HepG2 (cell line): ENCODE measurements around the gene CAVIN1. TPM values are rescaled to one million over a fixed set of nuclear protein-coding genes. Genes with fewer than 3 reads are reported as not detected.

Experiments
- ATF3 ChIP-seq: sonication (generic); formaldehyde crosslinking; IDR thresholded peaks from 2 replicates; pipeline ENCODE4 v1.4.0; 2020; ENCODE audit warnings: missing genetic modification reagents
- HHEX ChIP-seq: IDR thresholded peaks from 2 replicates; pipeline ENCODE4 v1.6.1; 2016; ENCODE audit warnings: control low read depth
- HIVEP1 ChIP-seq: sonication (generic); formaldehyde crosslinking; IDR thresholded peaks from 2 replicates; pipeline ENCODE4 v1.4.0; 2020; ENCODE audit warnings: mild to moderate bottlenecking, missing genetic modification reagents
- HNF1B ChIP-seq: sonication (generic); formaldehyde crosslinking; IDR thresholded peaks from 2 replicates; pipeline ENCODE4 v1.5.1; 2020; ENCODE audit warnings: mild to moderate bottlenecking, moderate library complexity, missing genetic modification reagents
- MZF1 ChIP-seq: sonication (generic); formaldehyde crosslinking; IDR thresholded peaks from 2 replicates; pipeline ENCODE4 v1.8.1; 2023; ENCODE audit warnings: mild to moderate bottlenecking, missing genetic modification reagents, borderline replicate concordance
- PATZ1 ChIP-seq: sonication (generic); formaldehyde crosslinking; IDR thresholded peaks from 2 replicates; pipeline ENCODE4 v1.4.0; 2020; ENCODE audit warnings: missing genetic modification reagents
- PHF21A ChIP-seq: sonication (generic); formaldehyde crosslinking; IDR thresholded peaks from 2 replicates; pipeline ENCODE4 v1.5.0; 2020; ENCODE audit warnings: mild to moderate bottlenecking, missing genetic modification reagents
- POLR2AphosphoS2 ChIP-seq: IDR thresholded peaks from 2 replicates; pipeline ENCODE4 v1.6.1; 2011; ENCODE audit warnings: low read depth, low read length, improper control_type of control experiment
- SCMH1 ChIP-seq: sonication (generic); formaldehyde crosslinking; IDR thresholded peaks from 2 replicates; pipeline ENCODE4 v1.9.0; 2021; ENCODE audit warnings: missing genetic modification reagents, mild to moderate bottlenecking, borderline replicate concordance
- SKI ChIP-seq: fragments of 450-650 bp; IDR thresholded peaks from one replicate; pipeline ENCODE4 v1.6.1; 2018; ENCODE audit warnings: mild to moderate bottlenecking; ENCODE audit not compliant: partially characterized antibody
- SMYD3 ChIP-seq: sonication (generic); formaldehyde crosslinking; IDR thresholded peaks from 2 replicates; pipeline ENCODE4 v1.8.1; 2023; ENCODE audit warnings: mild to moderate bottlenecking, missing genetic modification reagents
- U2AF1 ChIP-seq: fragments of 200-400 bp; formaldehyde crosslinking; optimal IDR thresholded peaks from 2 replicates; pipeline ENCODE3; 2017; ENCODE audit warnings: mild to moderate bottlenecking, low read depth, low read length
- ZBTB21 ChIP-seq: sonication (generic); formaldehyde crosslinking; IDR thresholded peaks from 2 replicates; pipeline ENCODE4 v1.4.0; 2020; ENCODE audit warnings: missing genetic modification reagents
- ZNF550 ChIP-seq: sonication (generic); formaldehyde crosslinking; IDR thresholded peaks from 2 replicates; pipeline ENCODE4 v1.4.0; 2020; ENCODE audit warnings: mild to moderate bottlenecking, missing genetic modification reagents, borderline replicate concordance
- ZNF570 ChIP-seq: sonication (generic); formaldehyde crosslinking; IDR thresholded peaks from 2 replicates; pipeline ENCODE4 v1.4.0; 2020; ENCODE audit warnings: mild to moderate bottlenecking, missing genetic modification reagents, borderline replicate concordance
- ZNF589 ChIP-seq: sonication (generic); formaldehyde crosslinking; conservative IDR thresholded peaks from 2 replicates; pipeline ENCODE4 v1.8.0; 2022; ENCODE audit warnings: mild to moderate bottlenecking, moderate library complexity, missing genetic modification reagents
- ZNF644 ChIP-seq: IDR thresholded peaks from 2 replicates; pipeline ENCODE4 v1.6.1; 2016; ENCODE audit warnings: low read depth
- ZSCAN29 ChIP-seq: sonication (generic); formaldehyde crosslinking; conservative IDR thresholded peaks from 2 replicates; pipeline ENCODE4 v1.4.0; 2020; ENCODE audit warnings: mild to moderate bottlenecking, missing genetic modification reagents
- polyA plus RNA-seq, 8 experiments: library from polyadenylated mRNA; depleted of rRNA in 3 of 8; stranded (reverse) in 7 of 8; unstranded in 1 of 8; fragments of >200 nt; fragmentation: Illumina TruSeq in 4 of 8; extraction: Trizol in 4 of 8; gene quantifications; 2 replicates each; pipeline versions ENCODE4 v1.2.1 to v1.2.3, GENCODE V29; 2011 to 2016; ENCODE audit warnings: low read depth in 4 of 8, missing spikeins in 1 of 8, mixed read lengths in 1 of 8; ENCODE audit not compliant: insufficient read depth in 1 of 8
- total RNA-seq, 5 experiments: library from RNA; depleted of rRNA; stranded (reverse); fragments of >200 nt; fragmentation: Illumina TruSeq; extraction: Trizol; gene quantifications; 2 replicates each; pipeline ENCODE4 v1.2.3, GENCODE V29; 2016; ENCODE audit warnings: low read depth in 1 of 5
- TF ChIP-seq, protein P1 (sequence below): sonication (generic); formaldehyde crosslinking; IDR thresholded peaks from 2 replicates; pipeline ENCODE4 v1.8.1; 2023; ENCODE audit warnings: mild to moderate bottlenecking, missing genetic modification reagents
- TF ChIP-seq, protein P2 (sequence below): sonication (generic); formaldehyde crosslinking; conservative IDR thresholded peaks from 2 replicates; pipeline ENCODE4 v1.8.0; 2022; ENCODE audit warnings: mild to moderate bottlenecking, moderate library complexity, missing genetic modification reagents

CAVIN1 gene
- total and polyA plus RNA-seq, 2 of the 13 experiments (the other 11 are each of a cell fraction or from before 2014, with no cell fraction given), result 15.9 to 25.5 TPM

GRCh38 chr17:42388381-42389134 is 34.5 kb downstream of the CAVIN1 start, which contains the start of gene STAT3 (continued):
- peak; percentile 97 for TF ChIP-seq SMYD3 (CRISPR knock-in tag)
- TF ChIP-seq SKI, result peak; percentile 90
- TF ChIP-seq ATF3 (CRISPR knock-in tag), result peak; percentile 89
- TF ChIP-seq ZNF644 (CRISPR knock-in tag), result peak; percentile 72; the same call in 1 of the 2 replicates
- TF ChIP-seq ZNF589 (CRISPR knock-in tag), result peak; percentile 91
- peak; percentile 99 for TF ChIP-seq U2AF1
- peak; percentile 97 for TF ChIP-seq ZBTB21 (CRISPR knock-in tag)
- TF ChIP-seq ZNF550 (CRISPR knock-in tag), result peak; percentile 98; the same call in 1 of the 2 replicates
- TF ChIP-seq, protein P1, sequence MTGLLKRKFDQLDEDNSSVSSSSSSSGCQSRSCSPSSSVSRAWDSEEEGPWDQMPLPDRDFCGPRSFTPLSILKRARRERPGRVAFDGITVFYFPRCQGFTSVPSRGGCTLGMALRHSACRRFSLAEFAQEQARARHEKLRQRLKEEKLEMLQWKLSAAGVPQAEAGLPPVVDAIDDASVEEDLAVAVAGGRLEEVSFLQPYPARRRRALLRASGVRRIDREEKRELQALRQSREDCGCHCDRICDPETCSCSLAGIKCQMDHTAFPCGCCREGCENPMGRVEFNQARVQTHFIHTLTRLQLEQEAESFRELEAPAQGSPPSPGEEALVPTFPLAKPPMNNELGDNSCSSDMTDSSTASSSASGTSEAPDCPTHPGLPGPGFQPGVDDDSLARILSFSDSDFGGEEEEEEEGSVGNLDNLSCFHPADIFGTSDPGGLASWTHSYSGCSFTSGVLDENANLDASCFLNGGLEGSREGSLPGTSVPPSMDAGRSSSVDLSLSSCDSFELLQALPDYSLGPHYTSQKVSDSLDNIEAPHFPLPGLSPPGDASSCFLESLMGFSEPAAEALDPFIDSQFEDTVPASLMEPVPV (CRISPR knock-in tag), result peak; percentile 98
- peak; percentile 74; the same call in 1 of the 2 replicates for TF ChIP-seq HHEX (CRISPR knock-in tag)
- no peak; the same call in 1 of the 2 replicates for TF ChIP-seq ZSCAN29 (CRISPR knock-in tag)
- no peak for TF ChIP-seq SCMH1
- TF ChIP-seq PHF21A (CRISPR knock-in tag), result peak; percentile 99
- TF ChIP-seq HIVEP1, result peak; percentile 99
- peak; percentile 98 for TF ChIP-seq HNF1B (CRISPR knock-in tag)
- TF ChIP-seq, protein P2, sequence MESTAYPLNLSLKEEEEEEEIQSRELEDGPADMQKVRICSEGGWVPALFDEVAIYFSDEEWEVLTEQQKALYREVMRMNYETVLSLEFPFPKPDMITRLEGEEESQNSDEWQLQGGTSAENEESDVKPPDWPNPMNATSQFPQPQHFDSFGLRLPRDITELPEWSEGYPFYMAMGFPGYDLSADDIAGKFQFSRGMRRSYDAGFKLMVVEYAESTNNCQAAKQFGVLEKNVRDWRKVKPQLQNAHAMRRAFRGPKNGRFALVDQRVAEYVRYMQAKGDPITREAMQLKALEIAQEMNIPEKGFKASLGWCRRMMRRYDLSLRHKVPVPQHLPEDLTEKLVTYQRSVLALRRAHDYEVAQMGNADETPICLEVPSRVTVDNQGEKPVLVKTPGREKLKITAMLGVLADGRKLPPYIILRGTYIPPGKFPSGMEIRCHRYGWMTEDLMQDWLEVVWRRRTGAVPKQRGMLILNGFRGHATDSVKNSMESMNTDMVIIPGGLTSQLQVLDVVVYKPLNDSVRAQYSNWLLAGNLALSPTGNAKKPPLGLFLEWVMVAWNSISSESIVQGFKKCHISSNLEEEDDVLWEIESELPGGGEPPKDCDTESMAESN (CRISPR knock-in tag), result peak; percentile 100
- TF ChIP-seq MZF1 (CRISPR knock-in tag), result peak; percentile 90; the same call in 1 of the 2 replicates
- TF ChIP-seq ZNF570 (CRISPR knock-in tag), result no peak
- no peak for TF ChIP-seq POLR2AphosphoS2
- peak; percentile 93 for TF ChIP-seq PATZ1 (CRISPR knock-in tag)
